GM23248 (cell line): ENCODE data around the gene KCTD16.

Experiments used
- EZH2 ChIP-seq: fragments of 200-600 bp; sonication (generic); IDR thresholded peaks from 2 replicates; pipeline ENCODE4 v1.6.1; 2018; ENCODE audit warnings: antibody characterized with exemption, mild to moderate bottlenecking; ENCODE audit not compliant: insufficient read depth, poor library complexity, severe bottlenecking
- EZH2phosphoT487 ChIP-seq: fragments of 200-600 bp; sonication (generic); IDR thresholded peaks from 2 replicates; pipeline ENCODE4 v1.6.1; 2018; ENCODE audit warnings: antibody characterized with exemption, moderate library complexity, mild to moderate bottlenecking, low read depth; ENCODE audit not compliant: insufficient read depth

- TF ChIP-seq EZH2phosphoT487: no peak
- TF ChIP-seq EZH2: no peak
These were observed 19.6 kb upstream of the KCTD16 start for GRCh38 chr5:144151026-144151425.
